WTC11 (cell line): ENCODE data around the gene RECK. TPM values are rescaled to one million over a fixed set of nuclear protein-coding genes. Genes with fewer than 3 reads are reported as not detected.

Source experiments
- ATAC-seq: fragments of 200-7000 bp; cut with Tn5 transposase; 2 replicates; pipeline ENCODE4 v1.10.0; 2021; ENCODE audit warnings: mild to moderate bottlenecking, moderate library complexity
- CTCF ChIA-PET: fragments of 300-600 bp; sonication (Branson Sonifier 250); formaldehyde crosslinking; loops from one replicate; lab custom pipeline; 2021; ENCODE audit warnings: antibody characterized with exemption; lab: Charles Lee
- POLR2A ChIA-PET: fragments of 350-600 bp; sonication (Branson Sonifier 250); formaldehyde crosslinking; loops from one replicate; lab custom pipeline; 2021; ENCODE audit warnings: antibody characterized with exemption; lab: Charles Lee
- DNase-seq: peaks from one replicate; pipeline ENCODE4 v3.0.0; 2021; ENCODE audit warnings: low spot score
- H3K27ac Mint-ChIP-seq: 2 replicates; pipeline ENCODE4 v1.8.0; 2021; ENCODE audit warnings: mixed read lengths
- H3K27me3 Mint-ChIP-seq: 2 replicates; pipeline ENCODE4 v1.8.0; 2021; ENCODE audit warnings: low read depth, mild to moderate bottlenecking, moderate library complexity, mixed read lengths
- H3K36me3 Mint-ChIP-seq: 2 replicates; pipeline ENCODE4 v1.8.0; 2021; ENCODE audit warnings: mixed read lengths
- H3K4me1 Mint-ChIP-seq: 2 replicates; pipeline ENCODE4 v1.8.0; 2022; ENCODE audit warnings: mixed read lengths
- H3K4me3 Mint-ChIP-seq: 2 replicates; pipeline ENCODE4 v1.8.0; 2021; ENCODE audit warnings: mild to moderate bottlenecking, moderate library complexity, mixed read lengths
- H3K9me3 Mint-ChIP-seq: 2 replicates; pipeline ENCODE4 v1.8.0; 2021; ENCODE audit warnings: mixed read lengths
- ATF3 ChIP-seq: sonication (generic); formaldehyde crosslinking; conservative IDR thresholded peaks from 2 replicates; pipeline ENCODE4 v1.8.1; 2022; ENCODE audit warnings: mild to moderate bottlenecking, missing genetic modification reagents
- CTCF ChIP-seq: fragments of 200-600 bp; IDR thresholded peaks from 2 replicates; pipeline ENCODE4 v1.8.0; 2022; ENCODE audit warnings: antibody characterized with exemption
- E2F5 ChIP-seq: sonication (generic); formaldehyde crosslinking; IDR thresholded peaks from 2 replicates; pipeline ENCODE4 v1.8.1; 2022; ENCODE audit warnings: mild to moderate bottlenecking, moderate library complexity, missing genetic modification reagents
- ERG ChIP-seq: fragments of 250-450 bp; sonication (Bioruptor Pico); IDR thresholded peaks from 2 replicates; pipeline ENCODE4 v1.8.0; 2021; ENCODE audit warnings: mild to moderate bottlenecking
- GABPB1 ChIP-seq: sonication (generic); formaldehyde crosslinking; IDR thresholded peaks from 2 replicates; pipeline ENCODE4 v1.8.1; 2023; ENCODE audit warnings: mild to moderate bottlenecking, missing genetic modification reagents
- GRHL2 ChIP-seq: fragments of 250-450 bp; sonication (Bioruptor Pico); IDR thresholded peaks from 2 replicates; pipeline ENCODE4 v1.8.0; 2022; ENCODE audit warnings: mild to moderate bottlenecking, moderate library complexity; ENCODE audit not compliant: insufficient replicate concordance, severe bottlenecking
- HMGXB4 ChIP-seq: sonication (generic); formaldehyde crosslinking; IDR thresholded peaks from 2 replicates; pipeline ENCODE4 v1.8.1; 2023; ENCODE audit warnings: mild to moderate bottlenecking, moderate library complexity, missing genetic modification reagents
- JAZF1 ChIP-seq: fragments of 250-450 bp; sonication (Bioruptor Pico); IDR thresholded peaks from 2 replicates; pipeline ENCODE4 v1.9.0; 2021; ENCODE audit warnings: moderate library complexity, mild to moderate bottlenecking, inconsistent platforms
- JUN ChIP-seq: sonication (generic); formaldehyde crosslinking; IDR thresholded peaks from 2 replicates; pipeline ENCODE4 v1.8.0; 2023; ENCODE audit warnings: mild to moderate bottlenecking, missing genetic modification reagents
- KAT7 ChIP-seq: sonication (generic); formaldehyde crosslinking; IDR thresholded peaks from 2 replicates; pipeline ENCODE4 v1.8.1; 2023; ENCODE audit warnings: missing genetic modification reagents, mild to moderate bottlenecking, borderline replicate concordance
- MYBL2 ChIP-seq: sonication (generic); formaldehyde crosslinking; IDR thresholded peaks from 2 replicates; pipeline ENCODE4 v1.8.1; 2023; ENCODE audit warnings: mild to moderate bottlenecking, moderate library complexity, missing genetic modification reagents
- RORB ChIP-seq: fragments of 250-450 bp; sonication (Bioruptor Pico); IDR thresholded peaks from 2 replicates; pipeline ENCODE4 v1.9.0; 2021; ENCODE audit warnings: mild to moderate bottlenecking
- ZMAT4 ChIP-seq: fragments of 250-450 bp; sonication (Bioruptor Pico); IDR thresholded peaks from 2 replicates; pipeline ENCODE4 v1.9.0; 2021; ENCODE audit warnings: mild to moderate bottlenecking
- ZNF121 ChIP-seq: sonication (generic); formaldehyde crosslinking; IDR thresholded peaks from 2 replicates; pipeline ENCODE4 v1.8.0; 2023; ENCODE audit warnings: missing genetic modification reagents
- ZNF138 ChIP-seq: sonication (generic); formaldehyde crosslinking; conservative IDR thresholded peaks from 2 replicates; pipeline ENCODE4 v1.8.1; 2022; ENCODE audit warnings: mild to moderate bottlenecking, moderate library complexity, missing genetic modification reagents
- ZNF396 ChIP-seq: fragments of 250-450 bp; sonication (Bioruptor Pico); IDR thresholded peaks from 2 replicates; pipeline ENCODE4 v1.8.0; 2021; ENCODE audit warnings: mild to moderate bottlenecking, moderate library complexity, borderline replicate concordance
- ZNF512 ChIP-seq: sonication (generic); formaldehyde crosslinking; IDR thresholded peaks from 2 replicates; pipeline ENCODE4 v1.8.1; 2022; ENCODE audit warnings: missing genetic modification reagents, borderline replicate concordance
- ZNF671 ChIP-seq: fragments of 250-450 bp; sonication (Bioruptor Pico); IDR thresholded peaks from 2 replicates; pipeline ENCODE4 v1.8.0; 2021; ENCODE audit warnings: mild to moderate bottlenecking
- total RNA-seq: library from RNA; stranded (reverse); gene quantifications from 3 replicates; pipeline ENCODE4 v1.2.3, GENCODE V29; 2021

RECK gene
- total RNA-seq, 1 experiment from 2014 or later: 11.2 TPM

- POLR2A ChIA-PET: interaction anchor here (3.3 kb wide), 1 partner anchor 25 kb away, joined by 24 read pairs; the partner anchor contains the start of gene CLTA
- H3K9me3 Mint-ChIP-seq: no peaks in the 10 kb centered on the region
- peak overlapping the region; percentile 88 for H3K27ac Mint-ChIP-seq
- TF ChIP-seq KAT7 (CRISPR knock-in tag) (no peak), CTCF (no peak), JUN (no peak), ERG (no peak), GABPB1 (CRISPR knock-in tag) (no peak), ZNF121 (CRISPR knock-in tag) (no peak), RORB (CRISPR knock-in tag) (no peak), GRHL2 (CRISPR knock-in tag) (no peak), ZNF396 (CRISPR knock-in tag) (no peak), E2F5 (CRISPR knock-in tag) (no peak), ZNF512 (CRISPR knock-in tag) (no peak), JAZF1 (no peak), ZNF671 (CRISPR knock-in tag) (no peak), ZMAT4 (CRISPR knock-in tag) (no peak), HMGXB4 (CRISPR knock-in tag) (no peak), ZNF138 (CRISPR knock-in tag) (no peak), ATF3 (CRISPR knock-in tag) (no peak), MYBL2 (CRISPR knock-in tag) (no peak)
- CTCF ChIA-PET: interaction anchor here (0.7 to 5.3 kb wide), 12 partner anchors 10 to 1552 kb away, joined by 3 to 131 read pairs (median 8); partner anchors contain the start of genes CLTA and GLIPR2
- H3K36me3 Mint-ChIP-seq: no peaks in the 10 kb centered on the region
- peaks cover 49% of the 10 kb centered on the region for H3K4me1 Mint-ChIP-seq
- ATAC-seq (no peak), DNase-seq (no peak)
- H3K27me3 Mint-ChIP-seq: peaks cover 7% of the 10 kb centered on the region
- peak overlapping the region; percentile 22; the same call in 1 of the 2 replicates for H3K4me3 Mint-ChIP-seq
Observed at GRCh38 chr9:36164989-36165388, 128.3 kb downstream of the RECK start.
